ENCODE results near the gene METTL25.
A peak's percentile ranks its signal among the peaks of the same experiment; 100 is the strongest.

Gene METTL25

DNA sequence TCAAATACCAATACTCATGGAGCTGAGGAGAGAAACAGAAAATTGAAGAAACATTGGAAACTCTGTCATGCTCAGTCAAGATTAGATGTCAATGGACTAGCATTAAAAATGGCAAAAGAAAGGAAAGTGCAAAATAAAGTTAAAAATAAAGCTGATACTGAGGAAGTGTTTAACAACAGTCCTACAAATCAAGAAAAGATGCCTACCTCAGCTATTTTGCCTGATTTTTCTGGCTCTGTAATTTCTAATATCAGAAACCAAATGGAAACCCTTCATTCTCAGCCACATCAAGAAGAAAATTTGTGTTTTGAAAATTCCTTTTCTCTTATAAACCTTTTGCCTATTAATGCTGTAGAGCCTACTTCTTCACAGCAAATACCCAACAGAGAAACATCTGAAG lies 40.5 kb downstream of the METTL25 start:
- no peak for DNase-seq

DNA sequence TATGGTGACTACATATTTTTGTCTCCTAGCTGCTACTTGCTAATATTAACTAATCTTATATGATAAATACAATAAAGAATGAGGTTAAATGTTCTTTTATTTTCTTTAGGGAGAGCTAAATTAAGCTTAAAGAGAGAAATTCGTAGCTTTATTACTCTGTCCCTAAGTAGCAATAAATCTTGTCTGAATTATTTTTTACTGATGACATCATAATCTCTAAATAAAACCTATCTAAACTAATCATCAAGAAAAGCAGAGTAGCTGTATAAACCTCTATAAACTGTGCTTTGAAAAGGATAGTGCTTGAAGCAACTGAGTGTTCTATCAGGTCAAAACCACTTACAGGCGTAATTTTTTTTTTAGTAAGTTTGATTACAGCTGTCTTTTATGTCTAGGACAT lies 42.5 kb downstream of the METTL25 start:
- no peak for DNase-seq

DNA sequence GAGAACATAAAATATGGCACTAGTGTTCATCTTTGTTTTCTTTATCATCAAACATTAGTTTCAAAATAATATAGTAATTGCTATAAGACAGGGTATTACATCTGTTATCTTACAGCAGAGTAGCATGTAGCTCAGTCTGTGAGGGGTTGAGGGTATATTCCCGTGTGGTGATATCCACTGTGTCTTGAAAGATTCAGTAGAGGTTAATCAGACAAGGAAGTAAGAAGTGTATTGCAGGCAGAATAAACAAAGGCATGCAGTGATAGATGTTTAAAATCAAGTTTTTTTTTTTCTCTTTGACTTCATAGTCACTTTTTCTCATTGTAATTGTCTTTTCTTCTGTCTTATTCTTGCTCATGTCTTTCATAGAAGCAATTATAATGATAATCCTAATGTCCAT lies 48.3 kb downstream of the METTL25 start:
- no peak for DNase-seq

DNA sequence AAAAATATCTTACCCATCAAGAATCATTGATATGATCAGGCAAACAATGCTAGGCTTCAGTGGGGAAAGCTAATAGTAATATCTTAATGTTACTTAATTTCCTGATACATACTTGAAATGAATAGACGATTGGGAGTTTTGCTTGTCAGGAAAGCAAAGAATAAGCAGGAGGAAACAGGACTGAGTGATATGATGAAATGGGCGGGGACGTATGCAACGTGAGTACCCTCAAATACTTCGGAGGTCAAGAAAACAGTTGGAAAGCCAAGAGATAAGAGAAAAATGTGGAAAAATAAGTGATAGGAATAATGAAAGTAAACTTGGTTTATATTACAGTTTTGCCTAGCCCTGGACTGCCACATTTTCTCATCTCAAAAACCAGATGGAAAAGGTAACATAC lies 49.2 kb downstream of the METTL25 start:
- DNase-seq: no peak

DNA sequence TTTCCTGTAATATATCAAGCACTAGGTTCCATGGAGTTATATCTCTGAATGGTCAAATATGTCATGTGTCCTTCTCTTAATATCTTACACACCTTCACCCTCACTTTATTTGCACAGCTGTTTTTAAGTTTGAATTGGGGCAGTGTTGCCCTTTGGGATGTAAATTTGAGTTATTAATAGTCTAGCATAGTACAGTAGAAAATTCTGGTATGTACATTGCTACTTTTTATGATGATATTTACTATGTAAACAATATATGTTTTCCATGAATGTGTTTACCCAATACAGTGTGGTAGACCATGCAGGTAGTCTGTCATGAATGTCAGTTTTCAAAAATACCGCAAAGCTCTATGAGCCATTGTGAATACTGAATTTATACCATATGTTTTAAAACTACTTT lies 50.5 kb downstream of the METTL25 start:
- no peak for DNase-seq

DNA sequence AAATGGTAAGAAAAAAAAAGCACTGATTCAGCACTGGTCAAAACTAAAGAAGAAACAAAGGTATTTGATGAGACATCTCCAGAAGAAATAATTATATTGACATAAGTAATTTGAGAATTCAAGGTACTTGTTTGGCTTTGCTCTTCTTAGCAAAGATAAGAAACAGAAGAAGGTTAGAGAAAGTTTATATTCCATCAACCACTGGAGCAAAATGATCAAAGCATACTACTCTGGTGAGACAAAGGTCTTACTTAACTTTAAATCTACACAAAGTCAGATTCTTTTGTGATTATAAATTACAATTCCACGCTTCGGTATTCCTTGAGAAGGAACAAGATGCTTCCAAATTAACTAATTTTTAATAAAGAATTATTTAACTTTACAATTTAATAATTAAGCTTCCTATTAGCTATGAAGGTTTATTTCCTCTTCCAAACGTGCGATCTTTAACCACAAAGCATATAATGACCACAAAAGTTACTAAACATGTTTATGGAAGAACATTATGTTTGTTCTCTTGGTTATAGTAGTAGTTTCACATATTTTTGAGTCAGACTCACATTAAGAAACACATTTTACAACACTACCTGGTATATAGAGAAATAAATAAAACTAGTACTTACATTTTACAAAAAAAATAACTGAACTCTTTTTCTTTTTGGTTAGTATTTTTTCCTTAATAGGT lies 53.4 kb downstream of the METTL25 start:
- no peak for DNase-seq

DNA sequence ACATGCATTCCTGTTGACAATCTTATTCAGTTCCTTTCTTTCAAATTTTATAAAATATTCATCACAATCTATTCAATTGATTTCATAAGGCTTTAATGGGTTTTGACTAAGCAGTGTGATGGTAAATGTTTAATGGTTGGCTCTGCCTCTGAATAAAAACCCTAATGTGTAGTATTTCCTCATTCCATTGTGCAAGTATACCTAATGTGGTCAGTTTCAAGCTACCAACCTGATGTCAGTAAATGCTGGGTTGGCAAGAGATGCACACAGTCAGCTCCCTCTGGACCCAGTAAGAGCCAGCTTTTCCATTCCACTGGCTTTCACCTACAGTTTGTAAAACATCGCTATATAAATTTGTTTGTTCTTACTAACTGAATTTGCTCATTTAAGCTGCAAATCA lies 53.9 kb downstream of the METTL25 start:
- no peak for DNase-seq

DNA sequence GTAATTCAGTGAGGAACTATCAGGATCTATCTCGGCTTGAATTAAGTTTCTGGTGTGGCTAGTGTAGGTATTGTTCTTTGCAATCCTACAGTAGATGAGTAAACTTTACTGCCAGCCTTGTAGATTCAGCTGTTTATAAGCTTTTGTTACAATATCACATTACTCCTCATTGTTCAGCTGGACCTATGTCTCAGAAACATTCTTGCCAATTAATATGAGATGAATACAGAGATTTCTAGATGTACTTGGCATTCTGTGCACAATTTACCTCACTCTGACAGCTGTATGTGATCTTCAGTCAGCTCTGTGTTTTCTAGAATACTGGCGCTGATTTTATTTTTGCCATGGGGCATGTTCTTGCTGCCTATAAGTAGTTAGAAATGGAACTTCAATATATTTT lies 55.7 kb downstream of the METTL25 start:
- no peak for DNase-seq

DNA sequence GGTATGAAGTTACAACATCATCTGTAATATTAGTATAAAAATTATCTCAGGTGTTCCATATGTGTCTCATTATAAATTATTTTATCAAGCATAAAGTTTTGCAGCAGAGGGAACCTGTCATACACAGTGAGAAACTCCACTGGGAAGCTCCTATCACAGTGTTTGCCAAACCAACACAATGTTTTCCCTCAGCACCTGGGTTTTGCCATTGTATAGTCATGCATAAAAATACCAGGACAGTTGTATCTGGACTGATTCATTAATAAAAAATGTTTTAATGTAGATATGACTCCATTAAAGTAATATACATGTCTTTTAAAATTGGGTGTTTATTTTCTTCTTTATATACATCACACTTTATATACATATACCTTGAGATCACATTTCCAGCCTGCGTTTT lies 56.6 kb downstream of the METTL25 start:
- no peak for DNase-seq

DNA sequence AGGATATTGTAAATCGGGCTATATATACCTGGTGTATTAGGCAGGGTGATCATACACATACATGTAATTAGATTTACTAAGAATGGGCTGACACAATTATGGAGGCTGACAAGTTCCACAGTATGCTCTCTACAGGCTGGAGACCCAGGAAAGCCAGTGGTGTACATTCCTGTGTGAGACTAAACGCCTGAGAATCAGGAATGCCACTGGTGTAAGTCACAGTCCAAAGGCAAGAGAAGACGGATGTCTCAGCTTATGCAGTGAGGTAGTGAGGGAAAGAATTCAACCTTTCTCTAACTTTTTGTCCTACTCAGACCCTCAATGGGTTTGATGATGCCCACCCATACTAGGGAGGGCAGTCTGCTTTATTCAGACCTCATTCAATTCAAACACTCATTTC lies 57.1 kb downstream of the METTL25 start:
- no peak for DNase-seq

DNA sequence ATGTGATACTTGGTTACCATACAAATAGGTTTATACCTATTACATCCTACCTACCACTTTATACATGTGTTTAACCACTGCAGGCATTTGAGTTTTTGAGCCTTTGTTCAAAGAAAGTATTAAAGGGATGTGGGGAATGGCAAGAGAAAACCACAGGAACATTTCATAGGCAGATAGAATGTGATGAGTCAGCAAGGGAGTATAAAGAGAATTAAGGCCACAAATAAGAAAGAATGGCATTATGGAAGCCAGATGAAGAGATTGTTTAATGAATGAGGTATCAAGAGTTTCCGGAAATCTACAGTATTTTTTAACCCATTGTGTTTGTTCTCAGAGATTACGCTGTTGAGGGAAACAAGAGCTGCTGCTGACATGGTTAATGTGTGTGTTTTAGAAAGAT lies 66.9 kb downstream of the METTL25 start:
- no peak for DNase-seq

DNA sequence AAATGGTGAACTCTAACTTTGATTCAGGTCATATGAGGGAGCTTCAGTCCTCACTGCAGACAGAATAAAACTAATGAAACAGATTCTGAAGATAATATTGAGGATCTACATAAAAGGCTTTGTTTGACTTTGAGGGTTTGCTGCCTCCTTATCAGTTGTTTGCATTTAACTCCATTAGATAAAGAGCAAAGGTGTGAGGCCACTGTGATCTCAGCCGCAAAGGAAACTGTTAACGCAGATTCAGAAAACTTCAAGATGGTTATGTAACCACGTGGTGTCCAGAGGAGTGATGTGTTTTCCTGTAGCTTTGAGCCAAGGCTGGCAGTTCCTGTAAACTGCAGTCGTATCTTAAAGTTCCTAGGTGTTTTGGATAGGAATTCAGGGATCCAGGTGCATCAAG lies 67.8 kb downstream of the METTL25 start:
- no peak for DNase-seq

DNA sequence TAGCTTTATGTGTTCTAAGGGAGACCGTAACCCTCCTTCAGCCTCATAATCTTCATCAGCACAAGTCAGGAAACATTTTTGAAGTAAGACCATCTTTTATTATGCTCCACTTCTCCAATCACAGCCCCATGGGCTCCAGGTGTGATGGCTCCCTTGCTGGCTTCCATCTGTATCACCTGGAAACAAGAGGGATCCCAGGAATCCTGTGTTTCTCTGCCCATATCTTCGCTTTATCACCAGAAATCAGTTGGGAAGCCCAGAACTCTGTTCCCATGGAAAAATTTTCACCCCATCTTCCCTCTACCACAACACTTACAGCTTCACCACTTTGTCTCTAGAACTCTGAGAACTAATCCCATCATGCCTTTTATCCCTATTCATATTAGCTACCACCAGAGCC lies 68.3 kb downstream of the METTL25 start:
- DNase-seq: no peak

DNA sequence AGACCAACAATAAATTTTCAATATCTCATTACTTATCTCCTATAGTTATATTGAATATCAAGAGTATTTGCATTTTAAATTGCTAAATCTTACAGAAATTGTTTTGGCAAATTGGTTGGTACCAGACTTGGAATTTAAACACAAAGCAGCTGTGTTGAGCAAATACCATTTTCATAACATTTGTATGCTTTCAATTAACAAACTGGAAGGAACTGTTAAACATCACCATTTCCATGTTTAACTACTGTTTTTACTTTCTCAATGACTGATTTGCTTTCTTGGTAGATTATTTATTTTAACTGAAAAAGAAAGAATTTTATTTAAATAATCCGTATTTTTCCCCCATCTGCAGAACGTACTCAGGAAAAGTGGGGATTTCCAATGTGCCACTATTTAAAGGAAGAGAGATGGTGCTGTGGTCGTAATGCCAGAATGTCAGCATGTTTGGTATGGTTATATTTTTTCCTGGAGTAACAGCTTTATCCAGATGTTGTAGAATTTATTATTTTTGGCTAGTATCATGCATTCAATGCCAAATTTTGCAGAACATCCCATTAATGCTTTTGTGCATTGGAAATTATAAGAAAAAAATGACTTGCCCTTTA lies 72.3 kb downstream of the METTL25 start:
- no peak for DNase-seq

DNA sequence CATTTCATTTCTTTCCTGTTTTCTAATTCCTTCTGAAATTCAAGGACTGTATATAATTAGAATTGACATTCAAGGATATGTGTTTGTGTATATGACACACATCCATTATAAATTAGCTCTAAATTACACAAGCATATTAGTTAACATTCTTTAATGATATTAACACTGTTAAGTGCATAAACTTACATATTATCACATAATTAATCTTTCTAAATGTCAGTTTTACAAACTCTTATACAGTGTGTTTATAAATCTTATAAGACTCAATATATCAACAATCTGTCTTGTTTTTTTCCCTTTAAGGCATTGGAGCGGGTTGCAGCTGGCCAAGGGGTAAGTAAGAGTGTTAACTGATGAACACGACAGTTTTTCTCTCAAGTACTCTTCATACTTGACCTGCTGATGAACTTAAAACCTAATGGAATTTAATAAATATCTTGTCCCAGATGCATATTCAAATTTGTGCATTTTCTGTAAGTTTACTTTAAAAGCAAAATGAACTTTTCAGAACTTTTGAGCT lies 76.1 kb downstream of the METTL25 start:
- no peak for DNase-seq

DNA sequence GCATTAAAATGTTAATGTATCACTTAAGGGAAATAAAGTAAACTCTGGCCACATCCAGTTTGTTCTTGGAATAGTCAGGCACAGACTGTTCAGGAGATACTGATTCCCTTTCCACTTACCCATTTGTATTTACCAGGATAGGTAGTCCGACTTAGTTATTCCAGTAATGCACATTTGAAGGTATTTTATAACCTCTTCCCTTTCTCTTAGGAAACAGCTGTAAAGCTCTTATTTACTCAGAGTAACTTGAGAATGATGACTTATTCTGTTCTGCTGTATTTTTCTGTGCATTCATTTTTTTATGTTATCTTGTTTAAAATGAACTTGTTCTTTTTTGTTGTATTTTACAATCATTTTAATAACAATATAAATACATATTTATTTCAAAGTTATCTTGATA lies 78.0 kb downstream of the METTL25 start:
- DNase-seq: no peak

DNA sequence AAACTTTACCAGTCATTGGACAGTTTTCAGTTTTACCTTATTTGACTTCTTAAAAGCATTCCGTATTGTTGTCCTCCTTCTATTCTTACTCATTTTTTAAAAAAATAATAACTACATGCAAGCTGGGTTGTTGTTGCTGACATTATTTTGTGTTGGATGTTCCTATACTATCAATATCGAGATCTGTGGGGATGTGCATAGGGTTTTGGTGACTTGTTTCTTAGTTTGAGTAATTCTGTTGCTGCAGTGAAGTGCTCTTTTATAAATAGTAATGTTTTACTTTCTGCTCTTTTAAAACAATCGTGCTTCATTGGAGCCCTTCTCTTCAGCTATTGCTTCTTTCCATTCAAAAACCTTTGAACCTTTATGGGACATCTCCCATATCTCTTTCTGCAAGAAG lies 79.4 kb downstream of the METTL25 start:
- no peak for DNase-seq

DNA sequence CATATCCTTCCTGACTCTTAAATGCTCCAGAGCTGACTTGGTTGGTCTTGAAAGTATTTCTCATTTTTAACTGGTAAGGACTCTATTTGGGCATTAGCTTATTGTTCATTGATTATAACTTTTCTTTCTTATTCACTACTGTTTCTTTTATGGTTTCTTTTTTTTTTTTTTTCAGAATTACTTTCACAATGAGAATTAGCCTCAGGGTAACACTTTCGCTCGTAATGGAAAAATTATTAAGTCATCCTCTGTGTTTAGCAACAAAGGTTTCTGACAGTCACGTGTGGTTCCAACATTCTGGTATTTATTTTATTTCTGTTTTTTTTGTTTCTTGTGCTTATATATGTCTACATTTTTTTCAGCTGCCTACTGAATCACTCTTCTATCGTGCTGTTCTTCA lies 80.0 kb downstream of the METTL25 start:
- no peak for DNase-seq

DNA sequence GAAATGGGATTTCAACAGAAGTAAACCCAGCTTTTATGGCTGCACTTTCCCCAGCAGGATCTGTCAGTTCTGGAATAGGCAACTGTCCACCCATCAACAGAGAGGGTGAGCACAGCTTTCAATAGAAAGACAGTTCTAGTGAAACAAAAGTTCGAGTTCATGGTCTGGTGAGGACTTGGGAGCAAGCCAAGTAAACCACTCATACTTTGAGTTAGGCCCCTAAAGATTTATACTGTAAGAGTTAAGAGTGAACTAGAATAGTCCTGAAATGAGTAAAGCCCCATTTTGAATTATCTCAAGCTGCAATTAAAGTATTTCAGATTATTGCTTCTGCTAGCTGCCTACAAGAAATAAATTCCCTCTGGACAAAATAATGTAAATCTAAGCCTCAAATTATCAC lies 82.6 kb downstream of the METTL25 start:
- DNase-seq: no peak

DNA sequence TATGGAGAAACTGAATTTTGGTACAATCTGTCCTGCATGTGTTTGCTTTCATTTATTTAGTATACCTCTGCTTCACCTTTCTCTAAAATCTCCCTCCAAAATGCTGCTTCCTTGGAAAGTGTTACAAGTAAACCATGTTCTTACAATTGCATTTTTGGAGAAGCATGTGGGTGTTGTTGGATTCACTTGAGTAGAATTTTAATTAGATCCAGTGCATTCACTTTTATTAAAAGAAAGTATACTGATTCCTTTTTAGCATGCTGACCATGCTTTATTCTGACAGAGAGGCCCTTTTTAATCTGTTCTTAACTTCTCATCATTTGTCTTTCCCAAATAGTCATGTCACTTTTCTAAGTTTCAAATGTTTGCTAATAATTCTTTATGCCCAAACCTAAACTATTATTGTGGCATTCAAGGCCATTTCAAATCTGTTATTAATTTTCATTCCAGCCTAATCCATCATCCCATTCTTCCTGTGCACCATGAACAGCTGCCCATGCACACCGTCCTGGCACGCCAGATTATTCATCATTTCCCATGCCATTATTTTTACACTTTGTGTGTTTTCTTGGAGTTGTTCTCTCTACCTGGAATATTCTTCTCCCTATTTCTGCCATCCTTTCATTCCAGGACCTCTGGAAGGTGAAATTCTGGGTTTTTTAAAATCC lies 90.7 kb downstream of the METTL25 start:
- DNase-seq: no peak

DNA sequence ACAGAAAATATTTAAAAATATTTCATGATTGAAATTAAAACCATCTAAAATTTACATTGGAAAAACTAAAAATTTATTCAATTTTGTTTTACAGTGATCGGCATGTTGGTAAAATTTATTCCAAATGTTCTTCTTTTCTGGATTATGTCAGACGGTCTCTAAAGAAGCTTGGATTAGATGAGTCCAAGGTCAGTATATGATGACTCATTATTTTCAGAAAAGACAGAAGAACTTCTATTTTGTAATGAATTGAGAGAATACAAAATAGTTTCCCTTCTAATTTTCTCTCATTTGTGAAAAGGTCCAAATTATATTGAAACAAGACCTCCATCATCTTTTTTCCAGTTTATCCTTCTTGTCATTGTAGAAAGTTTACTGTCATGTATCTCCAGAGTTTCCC lies 98.3 kb downstream of the METTL25 start:
- DNase-seq: no peak

DNA sequence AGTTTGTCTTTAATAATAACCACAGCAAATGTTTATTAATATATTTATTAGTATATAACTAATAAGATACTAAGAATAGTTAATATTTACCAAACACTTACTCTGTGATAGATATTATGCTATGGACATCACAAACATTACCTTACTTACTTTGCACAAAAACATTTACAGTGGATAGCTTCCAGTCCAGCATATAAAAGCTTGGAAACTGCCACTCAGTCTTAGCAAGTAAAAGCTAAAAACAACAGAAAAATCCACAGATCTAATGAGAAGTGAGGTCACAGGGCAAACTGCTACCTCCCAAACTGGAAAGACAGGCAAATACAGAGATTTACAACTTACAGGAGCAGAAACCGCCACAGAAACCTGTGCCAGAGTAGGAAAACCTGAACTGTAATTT lies 99.8 kb downstream of the METTL25 start:
- DNase-seq: peak; percentile 2

DNA sequence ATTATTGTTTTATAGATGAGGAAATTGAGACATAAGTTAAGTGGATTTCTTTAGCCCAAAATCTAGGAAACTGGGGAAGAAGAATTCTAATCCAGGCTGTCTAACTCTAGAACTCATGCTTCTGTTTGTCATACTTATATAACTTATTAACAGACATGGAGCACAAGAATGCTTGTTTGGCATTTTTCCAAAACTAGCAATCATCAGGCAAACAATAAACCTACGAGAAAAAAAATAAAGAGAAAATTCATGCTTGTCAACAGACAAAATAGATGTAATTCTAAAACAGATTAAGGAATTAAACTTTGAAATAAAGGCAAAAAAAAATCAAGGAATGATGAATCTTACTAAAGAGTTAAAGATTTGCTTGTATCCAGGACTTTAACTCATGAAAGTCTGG lies 103.1 kb downstream of the METTL25 start:
- no peak for DNase-seq

DNA sequence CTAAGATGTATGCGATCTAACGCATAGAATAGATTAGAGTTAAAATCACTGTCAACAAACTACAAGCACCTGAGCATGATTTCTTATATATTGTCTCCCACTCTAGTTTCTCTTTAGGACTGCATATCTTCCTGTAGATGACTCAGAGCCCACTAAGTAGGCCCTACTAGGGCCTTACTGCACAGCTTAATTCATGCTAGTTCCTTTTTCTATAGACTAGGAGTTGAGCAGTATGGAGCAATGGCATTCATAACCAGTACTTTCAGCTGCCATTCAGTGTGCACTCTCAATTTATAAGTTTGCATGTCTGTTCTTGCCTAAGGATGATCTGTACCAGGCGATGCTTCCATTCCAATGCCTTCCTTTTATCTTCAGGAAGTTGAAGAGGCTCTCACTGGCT lies 103.5 kb downstream of the METTL25 start:
- no peak for DNase-seq

All from right kidney (tissue), 1 donor.